ENCODE data around the gene GIN1. TPM values are rescaled to one million over a fixed set of nuclear protein-coding genes. Genes with fewer than 3 reads are reported as not detected.

GIN1 gene
- total RNA-seq, 2 experiments from 2014 or later = 9.8 to 11.7 TPM

- ChIA-PET POLR2A (no interaction called here), CTCF (no interaction called here)
- TF ChIP-seq CTCF (IDR thresholded peaks at IDR 0.05) = no peak
- ATAC-seq (no peak), DNase-seq (no peak)
- Mint-ChIP-seq H3K4me1 (ENCODE audit: low read depth) (peaks cover 46% of the 10 kb centered on the region), H3K27me3 (no peaks in the 10 kb centered on the region), H3K36me3 (ENCODE audit: low read depth) (peaks cover 15% of the 10 kb centered on the region), H3K9me3 (peaks cover 7% of the 10 kb centered on the region), H3K27ac (no peak overlapping the region), H3K4me3 (no peak overlapping the region)
- intact Hi-C loops (cut with micrococcal nuclease) = no loop called here
These were observed 5.5 kb downstream of the GIN1 start for GRCh38 chr5:103114440-103114839.

DNA sequence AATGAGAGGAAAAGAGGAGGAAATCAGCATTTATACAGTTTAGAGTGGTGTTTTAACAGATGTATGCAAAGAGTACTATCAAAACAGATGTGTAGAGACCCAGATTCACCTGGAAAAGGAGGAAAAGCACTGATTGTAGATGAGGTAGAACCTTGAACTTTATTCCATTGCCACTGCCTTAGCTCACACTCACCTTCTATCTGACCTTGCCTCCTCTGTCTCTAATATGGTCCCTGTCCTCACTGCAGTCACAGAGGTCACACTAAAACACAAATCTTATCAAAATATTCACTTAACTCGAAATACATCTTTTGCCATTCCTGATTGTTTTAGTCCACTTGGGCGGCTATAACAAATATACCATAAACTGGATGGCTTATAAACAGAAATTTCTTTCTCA lies 7.0 kb downstream of the GIN1 start:
- intact Hi-C loops (cut with micrococcal nuclease) = no loop called here
- ChIA-PET POLR2A (no interaction called here), CTCF (no interaction called here)
- DNase-seq (no peak), ATAC-seq (no peak)
- peaks cover 19% of the 10 kb centered on the region for H3K36me3 Mint-ChIP-seq (ENCODE audit: low read depth)
- no peak for TF ChIP-seq CTCF (IDR thresholded peaks at IDR 0.05)
- peak overlapping the region; percentile 89 for H3K27ac Mint-ChIP-seq
- H3K4me3 Mint-ChIP-seq = no peak overlapping the region
- peaks cover 7% of the 10 kb centered on the region for H3K9me3 Mint-ChIP-seq
- no peaks in the 10 kb centered on the region for H3K27me3 Mint-ChIP-seq
- H3K4me1 Mint-ChIP-seq (ENCODE audit: low read depth) = peaks cover 48% of the 10 kb centered on the region

- intact Hi-C loops (cut with micrococcal nuclease) = no loop called here
- DNase-seq (peak; percentile 22), ATAC-seq (peak; percentile 86)
These were observed 8.5 kb downstream of the GIN1 start for GRCh38 chr5:103111468-103111867.

DNA sequence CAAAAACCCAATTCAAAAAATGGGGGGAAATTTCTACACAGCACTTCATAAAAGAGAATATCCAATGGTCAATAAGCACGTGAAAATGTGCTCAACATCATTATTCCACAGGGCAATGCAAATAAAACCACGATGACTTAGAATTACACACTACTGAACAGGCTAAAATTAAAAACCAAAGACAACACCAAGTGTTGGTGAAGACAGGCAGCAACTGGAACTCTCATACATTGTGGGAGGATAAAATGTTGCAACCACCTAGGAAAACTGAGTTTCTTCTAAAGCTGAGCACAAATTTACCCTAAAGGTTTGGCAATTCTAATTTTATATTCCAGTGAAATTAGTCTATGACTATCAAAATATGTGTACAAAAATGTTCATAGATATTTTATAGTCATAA lies 9.5 kb downstream of the GIN1 start:
- Mint-ChIP-seq H3K4me3 (no peak overlapping the region), H3K36me3 (ENCODE audit: low read depth) (peaks cover 31% of the 10 kb centered on the region), H3K9me3 (peaks cover 7% of the 10 kb centered on the region), H3K27me3 (no peaks in the 10 kb centered on the region), H3K27ac (no peak overlapping the region), H3K4me1 (ENCODE audit: low read depth) (peaks cover 34% of the 10 kb centered on the region)
- no peak for TF ChIP-seq CTCF (IDR thresholded peaks at IDR 0.05)
- no peak for DNase-seq
- CTCF ChIA-PET = no interaction called here
- POLR2A ChIA-PET = interaction anchor here (0.7 kb wide), 1 partner anchor 115 kb away, joined by 3 read pairs; no protein-coding TSS in a partner anchor
- ATAC-seq = no peak
- intact Hi-C loops (cut with micrococcal nuclease) = no loop called here

More at GRCh38 chr5:103111468-103111867, 8.5 kb downstream of the GIN1 start:
- CTCF ChIA-PET = interaction anchor here (1.5 kb wide), 1 partner anchor 28 kb away, joined by 5 read pairs; no protein-coding TSS in a partner anchor
- Mint-ChIP-seq H3K27ac (peak overlapping the region; percentile 89), H3K4me3 (peak overlapping the region; percentile 52), H3K4me1 (ENCODE audit: low read depth) (peaks cover 38% of the 10 kb centered on the region), H3K9me3 (peaks cover 7% of the 10 kb centered on the region), H3K27me3 (no peaks in the 10 kb centered on the region), H3K36me3 (ENCODE audit: low read depth) (peaks cover 26% of the 10 kb centered on the region)
- no peak for TF ChIP-seq CTCF (IDR thresholded peaks at IDR 0.05)
- POLR2A ChIA-PET = interaction anchor here (1.1 kb wide), 1 partner anchor 8 kb away, joined by 4 read pairs; the partner anchor contains the start of genes GIN1 and PPIP5K2

DNA sequence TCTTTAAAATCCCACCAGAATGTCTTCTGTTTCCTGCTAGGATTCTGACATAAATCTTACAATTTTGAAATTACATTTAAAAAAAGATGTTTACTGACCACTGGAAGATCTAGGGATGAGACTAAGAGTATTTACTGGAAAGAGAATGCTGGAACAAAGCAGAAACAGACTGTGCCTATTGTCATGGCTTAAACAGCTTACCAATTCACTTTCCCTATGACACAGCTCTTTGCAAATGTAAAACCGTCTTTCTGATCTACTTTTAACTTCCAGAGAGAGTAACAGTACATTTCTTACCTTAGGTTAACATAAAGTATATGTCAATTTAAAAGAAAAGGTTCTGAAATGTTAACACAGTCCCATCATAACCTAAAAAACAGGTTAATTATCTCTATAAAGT lies 10.7 kb downstream of the GIN1 start:
- CTCF ChIA-PET = no interaction called here
- no peak overlapping the region for H3K27ac Mint-ChIP-seq

More for the DNA sequence above, 10.7 kb downstream of the GIN1 start:
- no peak for TF ChIP-seq CTCF (IDR thresholded peaks at IDR 0.05)
- no peak for DNase-seq
- Mint-ChIP-seq H3K36me3 (ENCODE audit: low read depth) (peaks cover 30% of the 10 kb centered on the region), H3K4me3 (no peak overlapping the region), H3K27me3 (no peaks in the 10 kb centered on the region), H3K4me1 (ENCODE audit: low read depth) (peaks cover 32% of the 10 kb centered on the region), H3K9me3 (peaks cover 7% of the 10 kb centered on the region)
- ATAC-seq = no peak
- intact Hi-C loops (cut with micrococcal nuclease) = no loop called here
- POLR2A ChIA-PET = no interaction called here

Data from activated CD8-positive, alpha-beta T cell treated with anti-CD3 and anti-CD28 coated beads for 36 hours (primary cell).